DND-41 (cell line): ENCODE data around the gene PDE4B.
"Not testable (repeated sequence)": the region's sequence is repeated elsewhere in the genome, so short reads cannot be mapped to it uniquely, and the experiment has no call there.

Experiments
- ATAC-seq: fragments of 200-7000 bp; cut with Tn5 transposase; 3 replicates; pipeline ENCODE4 v1.9.1; 2021; ENCODE audit warnings: low read depth; ENCODE audit not compliant: insufficient read depth
- DNase-seq: peaks from one replicate; pipeline ENCODE4 v3.0.0-alpha.2; 2020
- H2AFZ ChIP-seq: 2 replicates; pipeline ENCODE4 v1.6.0; 2012; ENCODE audit warnings: low read depth, low read length
- H3K27ac ChIP-seq: 2 replicates; pipeline ENCODE4 v1.5.1; 2012; ENCODE audit warnings: low read length, inconsistent platforms
- H3K27me3 ChIP-seq: fragments of 200-600 bp; sonication (generic); 2 replicates; pipeline ENCODE4 v1.6.0; 2012; ENCODE audit warnings: low read length, mild to moderate bottlenecking, inconsistent platforms; ENCODE audit not compliant: insufficient read depth, poor library complexity
- H3K36me3 ChIP-seq: 2 replicates; pipeline ENCODE4 v1.5.1; 2012; ENCODE audit warnings: low read length, inconsistent platforms; ENCODE audit not compliant: insufficient read depth
- H3K4me1 ChIP-seq: 2 replicates; pipeline ENCODE4 v1.5.1; 2012; ENCODE audit warnings: mild to moderate bottlenecking, low read length; ENCODE audit not compliant: insufficient read depth
- H3K4me2 ChIP-seq: 2 replicates; pipeline ENCODE4 v1.6.0; 2012; ENCODE audit warnings: mild to moderate bottlenecking, moderate library complexity, low read length, inconsistent platforms; ENCODE audit not compliant: insufficient read depth
- H3K4me3 ChIP-seq, 2 experiments: fragments of 200-600 bp in 1 of 2; shearing (Covaris generic) in 1 of 2; 2 replicates each; pipeline ENCODE4 v1.5.1; 2012 to 2016; ENCODE audit warnings: inconsistent platforms in 2 of 2, low read length in 2 of 2, mild to moderate bottlenecking in 2 of 2, low read depth in 1 of 2, moderate library complexity in 1 of 2
- H3K79me2 ChIP-seq: 2 replicates; pipeline ENCODE4 v1.6.0; 2012; ENCODE audit warnings: low read length, inconsistent platforms; ENCODE audit not compliant: insufficient read depth
- H3K9ac ChIP-seq: 2 replicates; pipeline ENCODE4 v1.6.0; 2012; ENCODE audit warnings: low read depth, mild to moderate bottlenecking, inconsistent platforms, low read length, moderate library complexity
- H3K9me3 ChIP-seq: 2 replicates; pipeline ENCODE4 v1.5.1; 2012; ENCODE audit warnings: low read length, moderate library complexity, mild to moderate bottlenecking, inconsistent platforms; ENCODE audit not compliant: insufficient read depth, severe bottlenecking
- H4K20me1 ChIP-seq: 2 replicates; pipeline ENCODE4 v1.6.0; 2012; ENCODE audit warnings: low read length; ENCODE audit not compliant: insufficient read depth
- CTCF ChIP-seq: IDR thresholded peaks from 2 replicates; pipeline ENCODE4 v1.5.1; 2012; ENCODE audit warnings: borderline replicate concordance, low read length, moderate library complexity, mild to moderate bottlenecking; ENCODE audit not compliant: poor library complexity, severe bottlenecking; ENCODE audit errors: extremely low read depth
- EZH2 ChIP-seq: IDR thresholded peaks from 3 replicates; pipeline ENCODE4 v1.6.1; 2012; ENCODE audit warnings: borderline replicate concordance, low read depth, mild to moderate bottlenecking, moderate library complexity, low read length, inconsistent platforms; ENCODE audit not compliant: severe bottlenecking

Gene PDE4B

GRCh38 chr1:66415866-66416265, 623.2 kb downstream of the PDE4B start:
- ATAC-seq (no peak), DNase-seq (no peak)
- H3K4me1 ChIP-seq: peaks cover 6% of the 10 kb centered on the region
- no peaks in the 10 kb centered on the region for H3K36me3 ChIP-seq
- no peaks in the 10 kb centered on the region for H4K20me1 ChIP-seq
- no peaks in the 10 kb centered on the region for H3K79me2 ChIP-seq
- no peak overlapping the region for H2AFZ ChIP-seq
- peaks cover 23% of the 10 kb centered on the region for H3K9me3 ChIP-seq
- H3K4me2 ChIP-seq: no peak overlapping the region
- no peak for TF ChIP-seq CTCF
- TF ChIP-seq EZH2: no peak
- H3K27me3 ChIP-seq: peaks cover 7% of the 10 kb centered on the region
- H3K4me3 ChIP-seq: no peak overlapping the region
- H3K27ac ChIP-seq: no peak overlapping the region
- H3K9ac ChIP-seq: no peak overlapping the region

GRCh38 chr1:66416295-66416694, 623.6 kb downstream of the PDE4B start:
- DNase-seq (no peak), ATAC-seq (no peak)
- no peak overlapping the region for H2AFZ ChIP-seq
- H3K9me3 ChIP-seq: peaks cover 23% of the 10 kb centered on the region
- H4K20me1 ChIP-seq: no peaks in the 10 kb centered on the region
- H3K27me3 ChIP-seq: peaks cover 7% of the 10 kb centered on the region
- no peak overlapping the region for H3K27ac ChIP-seq
- peaks cover 4% of the 10 kb centered on the region for H3K4me1 ChIP-seq
- no peak for TF ChIP-seq CTCF
- TF ChIP-seq EZH2: no peak
- no peaks in the 10 kb centered on the region for H3K36me3 ChIP-seq
- no peak overlapping the region for H3K9ac ChIP-seq
- no peak overlapping the region for H3K4me2 ChIP-seq
- H3K4me3 ChIP-seq: no peak overlapping the region
- no peaks in the 10 kb centered on the region for H3K79me2 ChIP-seq

- Histone ChIP-seq H3K4me2 (no peak overlapping the region), H4K20me1 (no peaks in the 10 kb centered on the region), H3K4me1 (no peaks in the 10 kb centered on the region; the same call in 1 of the 2 replicates), H3K27me3 (peaks cover 7% of the 10 kb centered on the region), H3K79me2 (no peaks in the 10 kb centered on the region), H2AFZ (no peak overlapping the region), H3K9me3 (peaks cover 23% of the 10 kb centered on the region), H3K4me3 (no peak overlapping the region), H3K36me3 (no peaks in the 10 kb centered on the region), H3K27ac (no peak overlapping the region), H3K9ac (no peak overlapping the region)
- DNase-seq (no peak), ATAC-seq (no peak)
- TF ChIP-seq EZH2 (no peak), CTCF (no peak)
These were observed 625.3 kb downstream of the PDE4B start for GRCh38 chr1:66418021-66418420.

GRCh38 chr1:66420171-66420570, 627.5 kb downstream of the PDE4B start:
- H3K4me2 ChIP-seq, DNase-seq, H3K4me1 ChIP-seq, H3K27ac ChIP-seq, H3K4me3 ChIP-seq, ATAC-seq, H2AFZ ChIP-seq, H3K27me3 ChIP-seq, H3K36me3 ChIP-seq, H4K20me1 ChIP-seq, H3K79me2 ChIP-seq, H3K9ac ChIP-seq: not testable (repeated sequence)
- H3K9me3 ChIP-seq: peaks cover 23% of the 10 kb centered on the region

- not testable (repeated sequence) for H3K27me3 ChIP-seq, H2AFZ ChIP-seq, H3K4me3 ChIP-seq, H3K79me2 ChIP-seq, H3K27ac ChIP-seq, H4K20me1 ChIP-seq, H3K4me2 ChIP-seq, ATAC-seq, H3K9ac ChIP-seq, H3K36me3 ChIP-seq, H3K4me1 ChIP-seq, DNase-seq
- H3K9me3 ChIP-seq: peaks cover 23% of the 10 kb centered on the region
These were observed 628.2 kb downstream of the PDE4B start for GRCh38 chr1:66420906-66421305.
